Measurements from ENCODE around the gene ZNF35. TPM values are rescaled to one million over a fixed set of nuclear protein-coding genes. Genes with fewer than 3 reads are reported as not detected.

The ZNF35 gene
- total RNA-seq, 1 experiment from 2014 or later, result 11.3 TPM

- peaks cover 18% of the 10 kb centered on the region for H3K9me3 Mint-ChIP-seq (ENCODE audit: low read depth, unreplicated experiment)
- H3K27ac Mint-ChIP-seq (ENCODE audit: unreplicated experiment), result no peak overlapping the region
- no peak for TF ChIP-seq CTCF (IDR thresholded peaks at IDR 0.05; ENCODE audit: unreplicated experiment)
- BruUV-seq (replicated peaks), result no TSS peak
- no peaks in the 10 kb centered on the region for H3K27me3 Mint-ChIP-seq (ENCODE audit: unreplicated experiment)
- no peak for DNase-seq
- no peaks in the 10 kb centered on the region for H3K4me1 Mint-ChIP-seq (ENCODE audit: low read depth, unreplicated experiment)
- H3K36me3 Mint-ChIP-seq (ENCODE audit: insufficient read depth, unreplicated experiment), result no peaks in the 10 kb centered on the region
- H3K4me3 Mint-ChIP-seq (ENCODE audit: low read depth, unreplicated experiment), result no peak overlapping the region
- CTCF ChIA-PET, result no interaction called here
- intact Hi-C loops (cut with micrococcal nuclease; ENCODE audit: unreplicated experiment), result no loop called here
Observed at GRCh38 chr3:44685128-44685800, 36.7 kb downstream of the ZNF35 start.

- DNase-seq, result no peak
- intact Hi-C loops (cut with micrococcal nuclease; ENCODE audit: unreplicated experiment), result no loop called here
- Mint-ChIP-seq H3K36me3 (ENCODE audit: insufficient read depth, unreplicated experiment) (no peaks in the 10 kb centered on the region), H3K27ac (ENCODE audit: unreplicated experiment) (no peak overlapping the region), H3K9me3 (ENCODE audit: low read depth, unreplicated experiment) (peaks cover 15% of the 10 kb centered on the region), H3K4me1 (ENCODE audit: low read depth, unreplicated experiment) (no peaks in the 10 kb centered on the region), H3K27me3 (ENCODE audit: unreplicated experiment) (no peaks in the 10 kb centered on the region), H3K4me3 (ENCODE audit: low read depth, unreplicated experiment) (no peak overlapping the region)
- CTCF ChIA-PET, result no interaction called here
- no peak for TF ChIP-seq CTCF (IDR thresholded peaks at IDR 0.05; ENCODE audit: unreplicated experiment)
- no TSS peak for BruUV-seq (replicated peaks)
Observed at GRCh38 chr3:44687898-44688297, 39.4 kb downstream of the ZNF35 start.

Other genes with a start within 250 kb of the ZNF35 start
- gene ZNF445, start 171.1 kb upstream of the ZNF35 start, total RNA-seq (2022), result 17.3 and 18.8 TPM in 2 replicates
- 0.39 and 0.59 TPM in 2 replicates for gene ZKSCAN7, start 93.5 kb upstream of the ZNF35 start, total RNA-seq (2022)
- gene ZNF660, start 63.8 kb upstream of the ZNF35 start, total RNA-seq (2022), result 0.95 and 1.4 TPM in 2 replicates
- gene ZNF197, start 23.7 kb upstream of the ZNF35 start, total RNA-seq (2022), result 12.0 and 14.0 TPM in 2 replicates
- gene ZNF502, start 63.9 kb downstream of the ZNF35 start, total RNA-seq (2022), result 0.99 and 1.8 TPM in 2 replicates
- gene ZNF501, start 80.9 kb downstream of the ZNF35 start, total RNA-seq (2022), result 0.61 and 0.71 TPM in 2 replicates
- 28.8 and 36.9 TPM in 2 replicates for gene KIAA1143, start 112.9 kb downstream of the ZNF35 start, total RNA-seq (2022)
- 17.0 and 18.4 TPM in 2 replicates for gene KIF15, start 113.1 kb downstream of the ZNF35 start, total RNA-seq (2022)
- gene TMEM42, start 213.2 kb downstream of the ZNF35 start, total RNA-seq (2022), result 12.3 TPM in 2 replicates
- 0.14 and 0.39 TPM in 2 replicates for gene TGM4, start 225.9 kb downstream of the ZNF35 start, total RNA-seq (2022)